Testis (tissue), 3 donors: ENCODE measurements around the gene ATG9A. TPM values are rescaled to one million over a fixed set of nuclear protein-coding genes. Genes with fewer than 3 reads are reported as not detected.

ENCODE experiments used
- DNase-seq: peaks from one replicate; pipeline ENCODE4 v3.0.0-alpha.2; 2019
- H3K27ac ChIP-seq, 2 donors: fragments of 200-600 bp; sonication (generic); one replicate each; pipeline ENCODE4 v1.5.1; 2019
- H3K27me3 ChIP-seq: fragments of 200-600 bp; sonication (generic); one replicate; pipeline ENCODE4 v1.5.1; 2019
- H3K36me3 ChIP-seq: fragments of 200-600 bp; sonication (generic); one replicate; pipeline ENCODE4 v1.5.1; 2017; ENCODE audit warnings: low read depth; ENCODE audit errors: missing control alignments
- H3K4me1 ChIP-seq: fragments of 200-600 bp; sonication (generic); one replicate; pipeline ENCODE4 v1.5.1; 2019
- H3K4me3 ChIP-seq, 2 donors: fragments of 200-600 bp; sonication (generic); one replicate each; pipeline ENCODE4 v1.5.1; 2017 to 2019
- H3K9me3 ChIP-seq: fragments of 200-600 bp; sonication (generic); one replicate; pipeline ENCODE4 v1.5.1; 2017
- CTCF ChIP-seq, 3 experiments: fragments of 450-650 bp in 2 of 3; fragments of 200-600 bp in 1 of 3; sonication (generic) in 1 of 3; IDR thresholded peaks; one replicate each; pipeline ENCODE4 v1.5.1; 2016 to 2019; ENCODE audit warnings: antibody characterized with exemption in 3 of 3, mild to moderate bottlenecking in 2 of 3, moderate library complexity in 1 of 3
- POLR2A ChIP-seq: fragments of 450-650 bp; IDR thresholded peaks from one replicate; pipeline ENCODE4 v1.6.1; 2017; ENCODE audit warnings: antibody characterized with exemption, mild to moderate bottlenecking, moderate library complexity
- whole genome bisulfite sequencing, 2 donors: methylation state at CpG; one replicate each; pipeline ENCODE4 v1.1.5; 2018; 5-methylcytosine and 5-hydroxymethylcytosine counted together
- intact Hi-C: fragments of 100-400 bp; cut with DNase I; formaldehyde crosslinking; loops from one replicate; pipeline ENCODE4 v1.15.1; 2023; ENCODE audit warnings: low total_unique reads
- polyA plus RNA-seq: library from polyadenylated mRNA; stranded (reverse); fragments of 350-450 nt; fragmentation: Illumina TruSeq; extraction: RNeasy Lipid Tissue Mini Kit (QIAGEN cat#74804); gene quantifications from one replicate; pipeline ENCODE4 v1.2.3, GENCODE V29; 2014; ENCODE audit warnings: low read depth, low replicate concordance; ENCODE audit not compliant: insufficient read depth
- total RNA-seq, 2 donors: library from RNA; depleted of rRNA; stranded (reverse); fragments of >200 nt; gene quantifications; one replicate each; pipeline ENCODE4 v1.2.3, GENCODE V29; 2016

The ATG9A gene
- total and polyA plus RNA-seq, 3 donors from 2014 or later = 115 to 207 (median 125) TPM

GRCh38 chr2:219252900-219253752 lies 23.7 kb upstream of the ATG9A start, which contains the start of gene TUBA4B:
Gene TUBA4B, plus strand, starts transcription at chr2:219253243. Its CDS starts 165 bp downstream, at chr2:219253408.
- peaks cover 15% of the 10 kb centered on the region for H3K4me1 ChIP-seq
- no peak for DNase-seq
- TF ChIP-seq CTCF (IDR thresholded peaks at IDR 0.05) (no peak), POLR2A (no peak)
- H3K27ac ChIP-seq = peak within 1 kb of the TSS in 1 of 2 donors; percentile 11
- no peaks in the 10 kb centered on the region for H3K9me3 ChIP-seq
- WGBS, 2 donors = 3 to 7% methylated on average over 31 to 49 of the region's 49 CpGs
- intact Hi-C loops = no loop called here
- no peaks in the 10 kb centered on the region for H3K36me3 ChIP-seq
- H3K27me3 ChIP-seq = no peaks in the 10 kb centered on the region
- H3K4me3 ChIP-seq = peak within 1 kb of the TSS; percentile 42 to 67

DNA sequence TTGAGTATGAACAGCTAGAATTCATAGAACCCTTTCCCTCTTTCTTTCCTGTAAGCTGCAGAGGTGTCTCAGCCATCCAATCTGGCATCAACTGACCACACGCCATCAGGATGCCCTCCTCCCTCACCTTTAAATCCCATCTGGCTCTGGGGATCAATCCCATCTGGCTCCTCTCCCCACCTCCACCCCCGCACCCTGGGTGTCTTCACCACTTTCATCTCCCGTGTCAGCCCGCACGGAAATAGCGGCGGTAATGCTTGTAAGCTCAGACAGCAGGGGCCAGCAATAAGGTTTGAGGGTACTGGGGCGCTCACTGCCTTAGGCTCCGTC lies 23.1 kb upstream of the ATG9A start:
- H3K4me1 ChIP-seq = peaks cover 15% of the 10 kb centered on the region
- H3K4me3 ChIP-seq = peak overlapping the region; percentile 42 to 67
- 20 to 22% methylated on average over 7 to 9 of the region's 9 CpGs for WGBS, 2 donors
- no peak for DNase-seq
- H3K27me3 ChIP-seq = no peaks in the 10 kb centered on the region
- no peaks in the 10 kb centered on the region for H3K9me3 ChIP-seq
- intact Hi-C loops = no loop called here
- H3K36me3 ChIP-seq = no peaks in the 10 kb centered on the region
- TF ChIP-seq POLR2A (no peak), CTCF (IDR thresholded peaks at IDR 0.05) (no peak)
- H3K27ac ChIP-seq = no peak overlapping the region

DNA sequence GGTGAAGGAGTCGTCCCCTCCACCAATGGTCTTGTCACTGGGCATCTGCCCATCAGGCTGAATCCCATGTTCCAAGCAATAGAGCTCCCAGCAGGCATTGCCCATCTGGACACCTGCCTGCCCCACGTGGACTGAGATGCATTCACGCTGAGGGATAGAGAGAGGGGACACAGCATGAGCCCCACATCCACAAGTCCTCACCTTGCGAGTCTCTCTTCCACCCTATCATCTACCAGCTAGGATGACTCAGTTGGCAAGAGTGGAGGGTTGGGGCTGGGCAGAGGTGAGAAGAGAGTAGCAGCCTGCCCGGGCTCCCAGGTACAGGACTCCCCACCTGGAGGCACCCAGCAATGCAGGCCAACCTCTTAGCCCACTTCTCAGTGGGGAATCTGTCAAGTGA lies 22.6 kb upstream of the ATG9A start:
- 75 to 81% methylated on average over 5 of the region's 5 CpGs for WGBS, 2 donors
- H3K4me1 ChIP-seq = peaks cover 15% of the 10 kb centered on the region
- no peak for DNase-seq
- no peak overlapping the region for H3K4me3 ChIP-seq
- H3K9me3 ChIP-seq = no peaks in the 10 kb centered on the region
- TF ChIP-seq CTCF (IDR thresholded peaks at IDR 0.05) = no peak
- TF ChIP-seq POLR2A = no peak
- intact Hi-C loops = no loop called here
- no peak overlapping the region for H3K27ac ChIP-seq
- no peaks in the 10 kb centered on the region for H3K36me3 ChIP-seq
- no peaks in the 10 kb centered on the region for H3K27me3 ChIP-seq

DNA sequence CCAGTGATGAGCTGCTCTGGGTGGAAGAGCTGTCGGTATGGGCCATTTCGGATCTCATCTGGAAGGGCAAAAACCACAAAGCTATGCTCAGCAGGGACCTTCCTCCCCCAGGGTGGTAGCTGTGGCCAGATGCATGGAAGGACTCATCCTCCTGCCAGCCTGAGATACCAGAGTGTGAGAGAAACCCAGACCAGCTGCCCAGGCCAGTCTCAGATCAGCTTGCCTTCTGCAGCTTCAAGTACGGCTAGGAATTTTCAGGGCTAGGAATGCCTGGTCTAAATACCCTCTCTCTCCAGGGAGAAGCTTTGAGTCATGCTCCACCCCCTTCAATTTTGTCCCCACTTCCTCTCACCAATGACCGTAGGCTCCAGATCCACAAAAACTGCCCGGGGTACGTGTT lies 22.2 kb upstream of the ATG9A start:
- H3K36me3 ChIP-seq = no peaks in the 10 kb centered on the region
- WGBS, 2 donors = 82 to 85% methylated on average over 6 of the region's 6 CpGs
- H3K27ac ChIP-seq = no peak overlapping the region
- no peak for DNase-seq
- H3K27me3 ChIP-seq = no peaks in the 10 kb centered on the region
- intact Hi-C loops = no loop called here
- no peak for TF ChIP-seq CTCF (IDR thresholded peaks at IDR 0.05)
- TF ChIP-seq POLR2A = no peak
- no peaks in the 10 kb centered on the region for H3K9me3 ChIP-seq
- H3K4me1 ChIP-seq = peaks cover 15% of the 10 kb centered on the region
- no peak overlapping the region for H3K4me3 ChIP-seq
